CD4-positive, alpha-beta T cell treated with Interferon alpha-2 for 1 hour (primary cell): ENCODE measurements around the gene TGM5.
"Not testable (repeated sequence)": the region's sequence is repeated elsewhere in the genome, so short reads cannot be mapped to it uniquely, and the experiment has no call there.

Experiments used
- DNase-seq, 2 donors: peaks; one replicate each; pipeline ENCODE4 v3.0.0-alpha.2; 2020 to 2022

The TGM5 gene, protein sequence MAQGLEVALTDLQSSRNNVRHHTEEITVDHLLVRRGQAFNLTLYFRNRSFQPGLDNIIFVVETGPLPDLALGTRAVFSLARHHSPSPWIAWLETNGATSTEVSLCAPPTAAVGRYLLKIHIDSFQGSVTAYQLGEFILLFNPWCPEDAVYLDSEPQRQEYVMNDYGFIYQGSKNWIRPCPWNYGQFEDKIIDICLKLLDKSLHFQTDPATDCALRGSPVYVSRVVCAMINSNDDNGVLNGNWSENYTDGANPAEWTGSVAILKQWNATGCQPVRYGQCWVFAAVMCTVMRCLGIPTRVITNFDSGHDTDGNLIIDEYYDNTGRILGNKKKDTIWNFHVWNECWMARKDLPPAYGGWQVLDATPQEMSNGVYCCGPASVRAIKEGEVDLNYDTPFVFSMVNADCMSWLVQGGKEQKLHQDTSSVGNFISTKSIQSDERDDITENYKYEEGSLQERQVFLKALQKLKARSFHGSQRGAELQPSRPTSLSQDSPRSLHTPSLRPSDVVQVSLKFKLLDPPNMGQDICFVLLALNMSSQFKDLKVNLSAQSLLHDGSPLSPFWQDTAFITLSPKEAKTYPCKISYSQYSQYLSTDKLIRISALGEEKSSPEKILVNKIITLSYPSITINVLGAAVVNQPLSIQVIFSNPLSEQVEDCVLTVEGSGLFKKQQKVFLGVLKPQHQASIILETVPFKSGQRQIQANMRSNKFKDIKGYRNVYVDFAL

DNA sequence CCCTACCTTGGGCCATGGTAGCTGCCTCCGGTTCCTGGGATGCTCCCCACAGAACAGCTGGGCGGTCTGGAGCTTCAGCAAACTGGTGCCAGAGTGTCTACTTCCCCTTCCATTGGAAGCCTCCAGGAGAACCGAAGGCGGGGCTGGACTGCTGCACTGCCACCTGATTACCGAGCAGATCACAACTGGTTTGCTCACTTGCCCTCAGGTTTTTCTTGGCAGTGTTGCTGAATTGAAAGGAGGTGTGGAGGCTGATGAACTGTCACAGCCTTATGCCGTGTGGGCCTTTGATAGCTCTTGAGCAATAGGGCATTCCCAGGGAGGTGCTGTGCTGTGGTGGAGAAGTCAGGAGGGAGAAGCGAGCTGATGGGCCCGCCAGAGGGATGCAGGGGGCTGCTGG, at the start of gene TGM5:
TGM5 (minus strand) TSS at position 95 of the 400 bp plus-strand sequence; CDS start at position 16, 79 bp downstream.
- no peak for DNase-seq

DNA sequence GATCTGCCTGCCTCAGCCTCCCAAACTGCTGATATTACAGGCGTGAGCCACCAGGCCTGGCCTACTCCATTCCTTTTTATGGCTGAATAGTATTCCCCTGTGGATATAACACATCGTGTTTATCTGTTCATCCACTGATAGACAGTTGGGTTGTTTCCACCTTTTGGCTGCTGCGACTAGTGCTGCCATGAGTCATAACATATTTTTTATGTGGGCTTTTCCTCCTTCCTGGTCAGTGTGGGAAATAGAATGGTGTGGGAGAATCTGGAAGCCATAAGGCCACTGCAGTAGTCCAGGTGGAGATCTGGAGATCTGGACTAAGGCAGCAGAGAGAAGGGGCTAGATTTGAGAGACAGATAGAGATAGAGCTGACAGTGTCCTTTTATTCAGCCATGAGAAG, 47.4 kb upstream of the TGM5 start:
- DNase-seq = no peak

DNA sequence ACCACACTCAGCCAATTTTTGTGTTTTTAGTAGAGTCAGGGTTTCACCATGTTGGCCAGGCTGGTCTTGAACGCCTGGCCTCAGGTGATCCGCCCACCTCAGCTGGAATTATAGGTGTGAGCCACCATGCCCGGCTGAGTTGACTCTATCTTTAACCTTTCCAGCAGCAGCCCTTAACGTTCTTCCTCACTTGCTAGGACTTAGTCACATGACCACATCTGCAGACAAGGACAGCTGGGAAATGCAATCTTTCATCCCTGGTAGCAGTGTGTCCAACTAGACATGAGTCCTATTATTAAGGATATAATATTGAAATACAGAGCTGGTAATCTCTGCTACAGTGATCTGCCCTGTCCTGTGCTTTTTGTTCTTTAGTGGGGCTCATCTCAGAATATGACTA, 45.6 kb upstream of the TGM5 start:
- no peak for DNase-seq

GRCh38 chr15:43302205-43302817, 35.6 kb upstream of the TGM5 start, which contains the start of gene TGM7:
TSS of gene TGM7 (minus strand) at chr15:43302255.
- no peak for DNase-seq

GRCh38 chr15:43299884-43300283, 33.2 kb upstream of the TGM5 start:
- DNase-seq = no peak

DNA sequence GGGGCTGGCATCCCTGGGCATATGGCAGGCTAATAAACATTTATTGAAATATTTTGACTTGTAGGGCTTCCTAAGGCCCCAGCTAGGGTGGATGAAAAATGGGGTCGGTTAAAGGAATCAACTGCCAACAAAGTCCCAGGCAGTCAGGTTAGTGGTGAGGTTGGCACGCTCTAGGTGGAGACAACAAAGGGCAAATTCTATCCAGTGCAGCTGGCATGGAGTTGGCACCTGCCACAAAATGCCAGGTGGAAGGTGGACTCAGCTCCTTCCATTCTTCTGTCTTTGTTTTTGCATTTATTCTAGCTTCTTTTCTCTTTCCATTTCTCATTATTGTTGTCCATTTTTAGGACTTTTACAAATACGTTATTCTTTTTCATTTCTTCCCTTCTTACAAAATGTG, 32.7 kb upstream of the TGM5 start:
- no peak for DNase-seq

- no peak for DNase-seq
Measured at GRCh38 chr15:43294091-43294706, 27.5 kb upstream of the TGM5 start.

DNA sequence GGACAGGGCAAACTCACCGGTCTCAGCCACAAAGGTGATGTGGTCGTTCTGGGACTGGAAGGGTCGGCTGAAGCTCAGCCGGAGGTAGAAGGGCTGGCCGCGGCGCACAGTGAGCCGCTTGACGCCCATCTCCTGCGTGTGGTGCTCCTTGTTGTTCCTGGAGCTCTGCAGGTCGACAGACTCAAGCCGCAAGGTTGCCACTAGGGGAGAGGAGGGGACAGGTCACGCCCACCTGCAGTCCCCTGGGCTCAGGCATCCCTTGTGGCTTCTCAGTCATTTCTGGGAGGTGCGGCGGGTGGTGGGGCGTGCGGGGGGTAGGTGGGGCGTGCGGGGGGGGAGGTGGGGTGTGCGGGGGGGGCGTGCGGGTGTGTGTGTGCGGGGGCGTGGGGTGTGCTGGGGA, 26.7 kb upstream of the TGM5 start:
- DNase-seq = no peak

DNA sequence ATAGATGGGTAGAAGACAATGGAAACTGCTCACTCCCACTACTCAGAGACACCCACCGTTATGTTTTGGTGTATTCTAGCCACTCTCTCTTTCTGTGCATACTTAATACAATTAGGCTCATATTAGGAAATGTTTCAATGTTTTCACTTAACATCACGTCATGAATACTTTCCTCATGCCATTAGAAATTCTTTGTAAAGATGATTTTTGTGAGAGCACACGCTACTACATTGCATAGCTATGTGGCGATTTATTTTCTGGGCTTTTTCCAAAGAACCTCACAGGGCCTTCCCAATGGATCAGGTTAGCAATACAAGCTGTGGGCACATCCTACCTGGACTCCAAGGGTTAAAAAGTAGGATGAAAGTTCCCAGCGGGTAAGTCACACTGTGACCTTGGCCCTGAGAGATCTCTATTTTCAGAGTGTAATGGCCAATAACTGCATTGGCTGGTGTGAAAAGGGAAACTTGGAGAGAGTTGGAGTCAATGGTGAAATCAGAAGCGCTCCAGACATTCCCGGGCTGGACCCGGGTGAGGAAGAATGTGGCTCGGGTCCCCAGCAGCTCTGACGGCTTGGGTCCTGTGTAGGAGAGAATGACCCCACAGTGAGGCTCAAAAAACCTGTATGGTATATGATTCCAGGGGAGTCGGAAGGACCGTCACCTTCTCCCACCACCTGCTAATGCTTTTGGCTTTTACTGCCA, 25.8 kb upstream of the TGM5 start:
- no peak for DNase-seq

DNA sequence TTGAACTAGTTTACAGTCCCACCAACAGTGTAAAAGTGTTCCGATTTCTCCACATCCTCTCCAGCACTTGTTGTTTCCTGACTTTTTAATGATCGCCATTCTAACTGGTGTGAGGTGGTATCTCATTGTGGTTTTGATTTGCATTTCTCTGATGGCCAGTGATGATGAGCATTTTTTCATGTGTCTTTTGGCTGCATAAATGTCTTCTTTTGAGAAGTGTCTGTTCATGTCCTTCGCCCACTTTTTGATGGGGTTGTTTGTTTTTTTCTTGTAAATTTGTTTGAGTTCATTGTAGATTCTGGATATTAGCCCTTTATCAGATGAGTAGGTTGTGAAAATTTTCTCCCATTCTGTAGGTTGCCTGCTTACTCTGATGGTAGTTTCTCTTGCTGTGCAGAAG, 22.9 kb upstream of the TGM5 start:
- DNase-seq = not testable (repeated sequence)

GRCh38 chr15:43287254-43287653, 20.5 kb upstream of the TGM5 start:
- no peak for DNase-seq

DNA sequence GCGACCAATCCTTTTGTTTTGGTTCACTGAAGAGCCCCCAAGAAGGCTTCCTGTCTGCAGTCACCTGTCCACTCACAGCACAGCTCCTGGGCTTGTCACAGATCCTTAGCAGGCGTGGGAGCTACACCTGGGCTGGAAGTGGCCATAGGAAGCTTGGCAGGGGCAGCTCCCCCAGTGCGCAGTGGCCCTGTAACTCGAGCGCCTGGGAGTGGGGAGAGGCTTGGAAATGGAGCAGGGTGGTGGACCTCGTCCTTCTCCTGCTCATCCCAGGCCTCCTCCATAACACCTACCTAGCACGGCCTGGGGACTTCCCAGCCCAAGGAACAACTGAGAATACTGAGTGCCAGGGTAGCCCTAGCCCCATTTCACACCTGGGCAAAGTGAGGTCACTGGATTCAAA, 19.3 kb upstream of the TGM5 start:
- DNase-seq = no peak

DNA sequence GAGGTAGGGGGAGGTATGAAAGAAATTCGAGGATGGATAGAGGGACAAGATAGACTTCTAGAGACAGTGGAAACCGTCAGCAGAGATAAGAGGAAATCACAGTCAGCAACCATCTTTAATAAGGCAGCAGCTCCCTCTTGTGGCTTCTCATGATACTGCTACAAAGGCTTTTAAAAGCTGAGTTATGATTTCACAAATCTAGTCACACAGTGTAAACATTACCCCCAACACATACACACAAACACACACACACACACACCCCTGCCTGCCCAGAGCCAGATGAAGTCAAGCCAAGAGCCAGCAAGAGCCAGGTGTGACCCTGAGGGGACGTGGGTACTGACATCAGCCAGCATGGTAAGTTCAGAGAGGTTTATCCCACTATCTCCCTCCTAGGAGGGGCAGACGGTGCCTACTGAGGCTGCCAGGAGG, 18.9 kb upstream of the TGM5 start:
- DNase-seq = peak; percentile 56 to 74

DNA sequence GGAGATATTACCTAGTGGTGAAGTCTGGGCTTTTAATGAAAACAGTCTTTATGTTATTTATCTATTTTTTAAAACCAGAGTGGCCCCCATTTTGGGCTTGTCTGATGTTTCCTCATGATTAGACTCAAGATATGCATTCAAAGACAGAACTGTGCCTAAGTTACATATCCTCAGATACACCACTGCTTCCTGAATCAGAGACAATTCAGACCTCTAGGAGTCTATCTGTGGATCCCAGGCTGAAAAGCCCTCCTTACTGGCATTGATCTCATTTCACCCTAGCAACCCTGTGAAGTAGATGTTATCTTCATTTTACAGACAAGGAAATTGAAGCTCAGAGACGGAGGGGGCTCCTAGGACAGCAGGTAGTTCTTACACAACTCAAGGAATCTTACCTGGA, 16.8 kb upstream of the TGM5 start:
- DNase-seq = no peak

DNA sequence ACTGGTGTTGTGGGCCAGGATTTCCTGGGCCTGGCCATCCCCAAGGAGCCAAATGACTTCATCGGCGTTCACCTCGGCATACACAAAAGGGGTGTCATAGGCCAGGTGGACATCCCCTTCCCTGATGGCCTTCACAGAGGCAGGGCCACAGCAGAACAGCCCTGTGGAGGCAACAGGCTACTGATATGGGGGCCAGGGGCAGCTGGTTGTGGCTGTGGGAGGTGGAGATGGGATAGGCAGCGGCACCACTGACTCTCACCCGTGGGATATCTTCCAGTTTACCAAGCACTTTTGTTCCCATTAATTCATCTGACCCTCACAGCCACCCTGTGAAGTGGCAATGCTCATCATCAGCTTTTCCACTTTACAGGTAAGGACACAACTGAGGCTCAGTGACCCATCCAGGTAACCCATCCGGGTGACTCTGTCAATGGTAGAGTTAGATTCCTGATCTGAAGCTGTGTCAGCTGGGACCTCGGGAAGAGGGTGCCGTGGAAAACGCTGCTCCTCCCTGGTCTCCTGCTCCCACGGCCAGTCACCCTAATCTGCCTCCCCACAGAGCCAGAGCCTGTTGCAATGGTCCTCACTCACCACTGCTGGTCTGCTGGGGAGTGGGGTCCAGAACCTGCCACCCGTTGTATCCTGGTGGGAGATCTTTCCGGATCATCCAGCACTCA, 15.3 kb upstream of the TGM5 start:
- DNase-seq = no peak

DNA sequence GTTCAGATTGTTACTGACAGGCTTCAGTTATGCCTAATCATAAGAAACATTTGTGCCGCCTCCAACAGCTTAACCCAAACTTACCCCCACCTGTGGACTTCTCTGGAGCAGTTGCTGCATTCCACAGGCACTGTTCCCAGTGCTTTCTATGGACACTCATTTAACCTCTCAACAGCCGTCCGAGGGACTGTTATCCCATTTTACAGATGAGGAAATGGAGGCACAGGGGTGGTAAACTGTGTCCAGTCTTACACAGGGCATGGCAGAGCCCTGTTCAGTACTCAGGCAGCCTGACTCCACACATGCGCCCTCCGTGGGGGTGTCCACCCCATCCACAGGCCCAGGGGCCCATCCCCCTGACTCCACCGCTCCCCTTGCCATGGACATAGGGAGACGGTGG, 14.3 kb upstream of the TGM5 start:
- DNase-seq = no peak

- no peak for DNase-seq
Measured at GRCh38 chr15:43279496-43279895, 12.8 kb upstream of the TGM5 start.

GRCh38 chr15:43278869-43279268, 12.1 kb upstream of the TGM5 start:
- DNase-seq = no peak

- no peak for DNase-seq
Measured at GRCh38 chr15:43277901-43278300, 11.2 kb upstream of the TGM5 start.

DNA sequence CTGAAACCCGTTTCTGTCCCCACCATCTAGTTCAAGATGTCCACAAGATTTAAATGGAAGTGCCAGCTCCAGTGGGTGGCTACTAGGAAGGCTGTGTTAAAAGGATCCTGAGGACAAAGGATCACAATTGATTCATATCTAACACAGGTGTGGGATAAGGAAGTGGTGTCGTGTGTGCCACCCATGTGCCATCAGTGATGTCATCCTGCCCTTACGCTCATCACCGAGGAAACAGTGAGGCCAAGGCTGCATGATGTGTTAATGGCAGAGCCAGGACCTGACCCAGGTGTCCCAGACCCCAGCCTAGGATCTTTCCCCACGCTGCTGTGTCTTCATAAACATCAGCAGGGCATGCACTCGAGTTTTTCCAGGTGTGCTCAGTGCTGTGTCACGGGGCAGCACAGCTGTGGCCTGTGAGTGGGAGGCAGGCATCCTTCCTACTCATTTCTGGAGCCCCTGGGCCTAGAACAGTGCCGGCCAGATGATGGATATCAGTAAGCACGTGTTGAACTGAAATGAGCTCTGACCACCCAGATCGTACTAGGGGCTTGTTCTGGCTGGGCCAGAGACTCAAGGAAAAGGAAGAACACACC, 10.6 kb upstream of the TGM5 start:
- DNase-seq = no peak

- no peak for DNase-seq
Measured at GRCh38 chr15:43276563-43277200, 10.0 kb upstream of the TGM5 start.
